Activated CD8-positive, alpha-beta memory T cell treated with anti-CD3 and anti-CD28 coated beads for 24 hours (primary cell): ENCODE results near the gene ARID3B.
"Not testable (repeated sequence)": the region's sequence is repeated elsewhere in the genome, so short reads cannot be mapped to it uniquely, and the experiment has no call there.

Source experiments
- DNase-seq: peaks from one replicate; pipeline ENCODE4 v3.0.0-alpha.2; 2020

ARID3B gene

GRCh38 chr15:74540761-74541493 is at the start of gene ARID3B:
Gene ARID3B (plus strand): TSS chr15:74541220. CDS start chr15:74543937, 2,717 bp downstream.
- peak; percentile 95 for DNase-seq

- DNase-seq, result no peak
Observed at GRCh38 chr15:74496648-74497047, 44.4 kb upstream of the ARID3B start.

GRCh38 chr15:74497584-74497983 is 43.4 kb upstream of the ARID3B start:
- no peak for DNase-seq

GRCh38 chr15:74499366-74499765 is 41.7 kb upstream of the ARID3B start:
- DNase-seq, result no peak

- DNase-seq, result no peak
Observed at GRCh38 chr15:74500401-74500800, 40.6 kb upstream of the ARID3B start.

GRCh38 chr15:74502301-74502700 is 38.7 kb upstream of the ARID3B start:
- no peak for DNase-seq

GRCh38 chr15:74504418-74504817 is 36.6 kb upstream of the ARID3B start:
- no peak for DNase-seq

- no peak for DNase-seq
Observed at GRCh38 chr15:74504836-74505235, 36.2 kb upstream of the ARID3B start.

- DNase-seq, result no peak
Observed at GRCh38 chr15:74505837-74506514, 35.0 kb upstream of the ARID3B start.

GRCh38 chr15:74506515-74506840 is 34.5 kb upstream of the ARID3B start:
- DNase-seq, result no peak

- DNase-seq, result no peak
Observed at GRCh38 chr15:74511583-74511982, 29.4 kb upstream of the ARID3B start.

GRCh38 chr15:74514059-74514458 is 27.0 kb upstream of the ARID3B start:
- DNase-seq, result not testable (repeated sequence)

- no peak for DNase-seq
Observed at GRCh38 chr15:74517096-74517495, 23.9 kb upstream of the ARID3B start.

- DNase-seq, result no peak
Observed at GRCh38 chr15:74519311-74519710, 21.7 kb upstream of the ARID3B start.

- no peak for DNase-seq
Observed at GRCh38 chr15:74520407-74520806, 20.6 kb upstream of the ARID3B start.

- DNase-seq, result no peak
Observed at GRCh38 chr15:74523982-74524381, 17.0 kb upstream of the ARID3B start.

- DNase-seq, result no peak
Observed at GRCh38 chr15:74525309-74525708, 15.7 kb upstream of the ARID3B start.

- DNase-seq, result no peak
Observed at GRCh38 chr15:74525945-74526344, 15.1 kb upstream of the ARID3B start.

- no peak for DNase-seq
Observed at GRCh38 chr15:74528876-74529275, 12.1 kb upstream of the ARID3B start.

GRCh38 chr15:74529921-74530320 is 11.1 kb upstream of the ARID3B start:
- DNase-seq, result no peak

- no peak for DNase-seq
Observed at GRCh38 chr15:74530771-74531143, 10.3 kb upstream of the ARID3B start.

GRCh38 chr15:74531144-74531811 is 9.7 kb upstream of the ARID3B start:
- no peak for DNase-seq

- DNase-seq, result no peak
Observed at GRCh38 chr15:74535388-74536084, 5.5 kb upstream of the ARID3B start.

- DNase-seq, result no peak
Observed at GRCh38 chr15:74537736-74538135, 3.3 kb upstream of the ARID3B start.
